HG02938 (cell line): ENCODE data around the gene MARF1.
"Not testable (repeated sequence)": the region's sequence is repeated elsewhere in the genome, so short reads cannot be mapped to it uniquely, and the experiment has no call there.

Experiments
- ATAC-seq: cut with Tn5 transposase; IDR thresholded peaks from one replicate; pipeline ENCODE4 v1.9.1; 2021; ENCODE audit warnings: mild to moderate bottlenecking, moderate library complexity; ENCODE audit not compliant: unreplicated experiment

MARF1 gene

GRCh38 chr16:15631730-15632409 is 11.1 kb downstream of the MARF1 start:
- ATAC-seq = no peak

- no peak for ATAC-seq
These were observed 21.1 kb downstream of the MARF1 start for GRCh38 chr16:15621889-15622288.

- ATAC-seq = no peak
These were observed 21.5 kb downstream of the MARF1 start for GRCh38 chr16:15621456-15621855.

- no peak for ATAC-seq
These were observed 22.3 kb downstream of the MARF1 start for GRCh38 chr16:15620611-15621195.

GRCh38 chr16:15618392-15618791 is 24.6 kb downstream of the MARF1 start:
- no peak for ATAC-seq

GRCh38 chr16:15617901-15618300 is 25.1 kb downstream of the MARF1 start:
- ATAC-seq = no peak

GRCh38 chr16:15616475-15617165 is 26.3 kb downstream of the MARF1 start:
- ATAC-seq = no peak

- ATAC-seq = no peak
These were observed 26.9 kb downstream of the MARF1 start for GRCh38 chr16:15616012-15616411.

- ATAC-seq = no peak
These were observed 29.3 kb downstream of the MARF1 start for GRCh38 chr16:15613676-15614075.

GRCh38 chr16:15611610-15612009 is 31.3 kb downstream of the MARF1 start:
- ATAC-seq = no peak

GRCh38 chr16:15610369-15610871 is 32.5 kb downstream of the MARF1 start:
- no peak for ATAC-seq

GRCh38 chr16:15609286-15609649 is 33.7 kb downstream of the MARF1 start:
- ATAC-seq = no peak

GRCh38 chr16:15608398-15609285 is 34.3 kb downstream of the MARF1 start:
- ATAC-seq = no peak

GRCh38 chr16:15607700-15608396 is 35.1 kb downstream of the MARF1 start:
- no peak for ATAC-seq

- ATAC-seq = not testable (repeated sequence)
These were observed 35.7 kb downstream of the MARF1 start for GRCh38 chr16:15607221-15607699.

- ATAC-seq = no peak
These were observed 36.3 kb downstream of the MARF1 start for GRCh38 chr16:15606518-15607220.

GRCh38 chr16:15605839-15606517 is 37.0 kb downstream of the MARF1 start:
- no peak for ATAC-seq

GRCh38 chr16:15604460-15605440 is 38.2 kb downstream of the MARF1 start:
- no peak for ATAC-seq
